Activated T-helper 9 cell treated with anti-CD3 and anti-CD28 coated beads, Interleukin-2, amount 50 U/mL, for 16 hours (primary cell): ENCODE measurements around the gene TXNL4A.

Experiments
- DNase-seq: peaks from one replicate; pipeline ENCODE4 v3.0.0-alpha.2; 2020; ENCODE audit warnings: low read depth

Gene TXNL4A

DNA sequence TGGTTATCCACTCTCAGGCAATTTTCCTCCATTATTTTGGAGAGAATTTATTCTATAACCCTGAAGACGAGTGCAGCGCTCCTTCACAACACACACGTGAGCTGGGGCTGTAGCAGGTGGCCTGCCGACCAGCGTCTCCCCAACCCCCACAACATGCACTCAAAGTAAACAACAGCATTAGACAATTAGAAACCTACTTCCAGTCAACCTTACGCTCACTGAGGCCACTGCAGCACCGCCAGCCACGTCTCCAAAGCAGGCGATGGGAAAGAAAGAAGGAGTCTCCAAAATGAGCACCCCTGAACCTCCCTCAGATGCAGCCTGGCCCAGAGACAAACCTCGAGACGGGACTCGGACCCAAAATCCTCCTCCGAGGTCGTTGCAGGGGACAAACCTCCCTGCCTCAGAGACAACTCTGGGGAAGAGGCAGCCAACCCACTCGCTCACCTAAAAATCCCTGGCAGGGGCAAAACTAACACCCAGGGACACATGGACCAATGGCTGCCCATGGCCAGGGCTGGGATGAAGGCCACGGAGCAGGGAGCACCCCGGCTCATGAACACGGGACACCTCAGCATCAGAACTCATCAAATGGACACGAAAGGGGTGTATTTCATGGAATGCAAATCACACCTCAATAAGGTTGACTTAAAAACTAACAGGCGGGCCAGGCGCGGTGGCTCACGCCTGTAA, 39.5 kb downstream of the TXNL4A start:
- no peak for DNase-seq

DNA sequence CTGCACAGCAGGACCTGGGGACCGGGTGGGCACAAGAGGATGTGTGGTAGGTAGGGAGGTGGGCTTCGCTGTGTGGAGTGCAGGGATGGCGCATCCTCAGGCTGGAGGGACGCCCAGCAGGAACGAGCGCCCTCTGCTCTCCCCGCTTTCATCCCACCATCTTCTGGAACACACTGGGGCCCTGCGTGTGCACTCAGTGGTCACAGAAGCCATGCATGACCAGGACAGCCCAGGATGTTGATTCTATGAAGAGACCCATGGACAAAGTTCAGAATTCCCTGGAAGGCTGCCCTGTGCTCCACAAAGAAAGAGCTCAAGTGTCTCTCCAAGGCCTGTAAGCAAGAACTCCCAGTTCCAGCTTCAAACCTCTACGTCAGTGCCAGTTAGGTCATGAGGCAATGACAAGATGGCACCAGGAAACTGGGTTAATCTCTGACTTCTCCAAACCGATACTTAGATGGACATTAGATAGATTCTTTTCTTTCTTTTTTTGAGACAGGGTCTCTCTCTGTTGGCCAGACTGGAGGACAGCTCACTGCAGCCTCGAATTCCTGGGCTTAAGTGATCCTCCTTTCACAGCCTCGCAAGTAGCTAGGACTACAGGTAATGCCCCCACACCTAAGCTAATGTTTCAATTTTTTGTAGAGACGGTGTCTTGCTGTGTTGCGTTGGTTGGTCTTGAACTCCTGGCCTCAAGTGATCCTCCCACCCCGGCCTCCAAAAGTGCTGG, 40.3 kb downstream of the TXNL4A start:
- no peak for DNase-seq

DNA sequence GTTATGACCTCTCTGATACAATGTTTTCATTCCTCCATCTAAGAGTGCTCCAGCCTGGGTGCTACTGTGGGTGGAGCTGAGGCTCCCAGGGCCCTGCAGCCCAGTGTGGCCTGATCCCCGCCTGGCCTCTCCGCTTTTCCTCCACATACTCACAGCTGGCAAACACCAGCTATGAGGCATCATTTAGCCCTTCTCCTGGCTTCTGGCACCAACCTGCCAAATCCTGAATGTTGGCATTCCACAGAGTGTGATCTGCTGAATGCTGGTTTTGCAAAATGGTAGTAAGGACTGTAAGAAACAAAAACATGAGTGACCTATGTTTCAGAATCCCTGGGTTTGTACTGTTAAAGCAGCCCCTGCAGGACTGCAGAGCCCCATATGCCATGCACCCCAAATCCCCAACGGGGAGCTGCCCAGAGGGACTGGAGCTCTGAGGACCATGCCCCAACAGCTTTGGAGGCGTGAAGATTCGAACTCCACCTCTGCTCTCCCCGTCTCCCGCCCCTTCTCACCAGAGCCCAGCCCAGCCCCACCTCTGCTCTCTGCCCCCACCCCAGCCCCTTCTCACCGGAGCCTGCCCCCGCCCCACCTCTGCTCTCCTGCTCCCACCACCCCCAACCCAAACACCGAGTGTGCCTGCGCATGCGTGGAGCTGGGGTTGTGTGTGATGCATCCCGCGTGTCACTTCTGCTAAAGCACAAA, 41.2 kb downstream of the TXNL4A start:
- DNase-seq, result no peak

DNA sequence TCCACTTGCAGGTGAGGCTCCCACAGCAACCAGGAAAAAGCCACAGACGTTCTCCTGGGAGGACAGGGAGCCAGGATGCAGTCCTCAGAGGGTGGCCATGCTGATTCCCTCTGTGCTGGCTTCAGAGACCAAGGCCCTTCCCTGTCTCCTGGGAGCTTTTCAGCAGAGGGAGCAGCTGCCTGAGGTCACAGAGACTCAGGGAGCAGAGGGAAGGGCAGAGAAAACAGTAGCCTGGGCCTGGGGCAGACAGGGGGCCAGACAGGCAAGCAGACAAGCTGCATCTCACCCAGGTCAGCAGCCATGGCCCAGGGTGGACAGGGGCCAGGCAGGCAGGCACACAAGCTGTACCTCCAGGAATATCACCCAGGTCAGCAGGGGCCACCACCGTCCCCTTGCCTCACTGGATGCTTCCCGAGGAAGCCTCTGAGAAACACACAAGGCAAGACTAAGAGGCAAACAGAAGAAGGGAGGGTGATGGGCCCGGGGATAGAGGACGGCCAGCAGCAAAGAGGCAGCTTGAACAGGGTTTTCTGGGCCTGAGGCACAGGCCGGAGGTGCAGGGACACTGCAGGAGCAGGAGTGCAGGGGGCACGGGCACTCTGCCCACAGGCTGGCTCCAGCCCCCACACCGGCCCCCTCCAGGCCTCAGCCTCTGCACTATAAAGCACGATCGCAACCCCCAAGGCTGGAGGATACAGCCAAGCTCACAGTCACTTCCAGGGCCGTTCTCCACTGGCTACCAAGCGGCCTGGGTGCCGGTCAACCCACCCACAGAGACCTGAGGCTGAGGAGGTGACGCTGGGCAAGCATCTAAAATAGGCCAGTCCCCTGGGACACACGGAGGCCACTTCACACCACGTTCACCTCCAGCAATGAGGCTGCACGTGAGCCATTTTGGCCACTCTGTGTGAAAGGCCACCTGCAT, 43.0 kb downstream of the TXNL4A start:
- no peak for DNase-seq

DNA sequence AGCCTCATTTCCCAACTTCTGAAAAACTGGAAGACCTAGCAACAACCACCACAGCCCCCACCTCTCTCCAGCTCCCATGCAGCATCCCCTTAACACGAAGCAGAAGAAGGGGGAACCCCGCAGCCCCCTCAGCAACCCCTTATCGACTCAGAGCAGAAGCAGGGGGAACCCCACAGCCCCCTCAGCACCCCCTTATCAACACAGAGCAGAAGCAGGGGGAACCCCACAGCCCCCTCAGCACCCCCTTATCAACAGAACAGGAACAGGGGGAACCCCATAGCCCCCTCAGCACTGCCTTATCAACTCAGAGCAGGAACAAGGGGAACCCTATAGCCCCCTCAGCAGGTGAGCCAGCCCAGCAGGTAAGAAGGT, 43.6 kb downstream of the TXNL4A start:
- DNase-seq, result no peak

DNA sequence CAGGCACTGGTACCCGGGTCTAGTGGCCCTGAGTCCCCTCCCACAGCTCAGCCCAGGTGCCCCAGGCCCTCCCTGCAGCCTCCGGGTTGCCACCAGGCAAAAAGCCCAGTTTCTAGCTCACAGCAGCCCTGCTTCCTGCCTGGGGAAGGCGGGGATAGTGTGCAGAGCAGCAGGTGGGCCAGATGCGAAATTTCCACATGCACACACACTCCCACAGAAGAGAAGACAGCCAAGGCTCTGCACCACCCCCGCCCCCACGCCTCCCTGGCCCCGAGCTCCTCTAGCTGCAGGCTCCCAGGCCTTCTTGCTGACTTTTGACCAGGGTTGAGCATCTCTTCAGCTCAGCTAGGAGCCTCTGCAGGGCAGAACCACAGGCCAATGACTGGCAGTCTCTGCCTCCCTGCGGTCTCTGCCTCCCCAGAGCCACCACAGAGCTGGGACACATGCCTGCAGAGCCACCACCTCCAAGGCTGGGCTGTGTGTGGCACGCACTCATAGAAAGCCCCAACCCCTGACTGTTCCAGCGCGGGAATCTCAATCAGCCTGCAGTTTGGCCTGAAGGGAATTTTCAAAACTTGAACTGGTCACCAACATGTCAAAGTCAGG, 44.1 kb downstream of the TXNL4A start:
- DNase-seq, result no peak

DNA sequence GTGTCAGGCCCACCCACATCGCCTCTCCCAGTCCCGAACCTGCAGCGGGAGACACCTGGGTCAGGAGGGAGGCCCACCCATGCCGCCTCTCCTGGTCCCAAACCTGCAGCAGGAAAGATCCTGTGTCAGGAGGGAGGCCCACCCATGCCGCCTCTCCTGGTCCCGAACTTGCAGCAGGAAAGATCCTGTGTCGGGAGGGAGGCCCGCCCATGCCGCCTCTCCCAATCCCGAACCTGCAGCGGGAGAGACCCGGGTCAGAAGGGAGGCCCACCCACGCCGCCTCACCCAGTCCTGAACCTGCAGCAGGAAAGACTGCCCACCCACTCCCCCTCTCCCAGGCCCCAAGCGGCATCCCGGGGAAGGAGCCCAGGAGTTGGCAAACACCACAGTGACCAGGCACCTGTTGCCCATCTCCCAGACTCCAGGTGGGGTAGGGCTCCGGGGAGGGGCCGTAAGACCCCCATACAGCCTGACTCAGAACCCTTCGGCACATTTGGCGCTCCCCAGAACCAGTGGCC, 44.7 kb downstream of the TXNL4A start:
- no peak for DNase-seq

DNA sequence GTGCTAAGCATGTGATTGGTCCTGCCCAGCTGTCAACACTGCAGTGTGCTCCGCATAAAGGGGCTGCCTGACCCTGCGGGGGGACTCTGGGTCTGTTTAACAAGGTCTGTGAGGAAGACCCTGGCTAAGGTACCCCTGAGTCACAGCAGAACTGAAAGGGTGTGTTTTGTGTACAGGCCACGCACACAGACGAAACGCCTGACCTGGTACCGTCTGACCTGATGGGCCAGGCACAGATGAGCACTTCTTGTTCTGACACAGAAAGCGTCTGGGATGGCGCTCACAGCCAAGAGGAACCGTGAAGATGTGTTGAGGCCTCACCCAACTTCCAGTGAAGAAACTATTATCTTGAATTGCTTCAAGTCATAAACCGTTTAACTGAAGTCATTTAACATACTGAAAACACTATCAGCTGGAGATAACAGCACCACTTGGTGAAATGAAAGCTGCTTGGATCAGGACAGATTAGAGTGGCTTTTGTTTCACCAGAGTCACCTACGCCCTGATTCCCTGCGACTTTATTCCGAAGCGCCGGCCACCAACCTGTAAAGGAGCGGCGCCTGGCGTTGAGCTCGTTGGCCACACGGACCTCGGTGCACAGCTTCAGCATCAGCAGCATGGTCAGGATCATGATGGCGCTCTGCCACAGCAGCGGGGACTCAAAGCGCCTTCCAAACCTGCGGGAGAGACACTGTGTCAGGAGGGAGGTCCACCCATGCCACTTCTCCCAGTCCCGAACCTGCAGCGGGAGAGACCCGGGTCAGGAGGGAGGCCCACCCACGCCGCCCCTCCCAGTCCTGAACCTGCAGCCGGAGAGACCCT, 45.4 kb downstream of the TXNL4A start:
- no peak for DNase-seq

DNA sequence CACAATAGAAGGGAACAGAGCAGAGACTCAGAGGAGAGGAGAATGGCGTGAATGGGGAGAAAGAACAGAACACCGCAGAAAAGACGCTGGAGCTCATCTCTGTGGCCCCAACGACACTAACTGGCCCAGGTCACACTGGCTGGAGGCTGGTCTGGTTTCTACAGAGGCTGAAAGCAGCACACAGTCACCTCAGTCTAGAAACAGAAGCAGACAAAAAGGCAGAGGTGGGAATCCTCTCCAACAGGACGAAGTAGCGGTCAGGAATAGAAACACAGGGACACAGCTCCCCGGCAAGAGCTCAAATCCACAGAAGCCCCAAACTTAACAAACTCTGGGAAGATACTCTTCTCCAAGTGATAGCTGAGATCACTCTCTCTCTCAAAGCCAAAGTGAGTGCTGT, 46.2 kb downstream of the TXNL4A start:
- no peak for DNase-seq

DNA sequence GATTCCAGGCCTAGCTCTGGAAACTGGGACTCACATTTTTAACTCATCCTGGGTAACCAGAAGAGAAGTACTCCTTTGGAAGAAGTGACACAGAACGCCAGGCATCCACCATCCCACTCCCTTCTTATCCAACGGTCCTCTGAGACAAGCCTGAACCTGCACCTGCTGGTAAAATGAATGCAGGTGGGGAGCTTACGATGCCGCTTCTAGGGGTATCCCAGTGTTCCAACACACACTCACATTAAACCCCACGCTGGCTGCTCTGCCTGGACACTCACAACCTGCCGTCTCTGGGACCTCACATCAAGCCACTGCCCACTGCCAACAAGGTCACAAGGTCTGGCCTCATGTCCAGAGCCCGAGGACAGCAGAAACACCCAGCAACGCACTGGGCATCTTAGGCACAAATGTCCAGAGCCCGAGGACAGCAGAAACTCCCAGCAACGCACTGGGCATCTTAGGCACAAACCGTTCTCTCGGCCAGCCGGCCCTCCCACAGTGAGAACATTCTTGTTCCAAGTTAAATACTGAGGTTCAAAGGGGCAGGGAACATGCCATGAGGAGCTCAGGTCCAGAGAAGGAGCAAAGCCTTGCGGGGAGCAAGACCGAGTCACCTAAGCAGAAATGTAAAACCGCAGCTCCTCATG, 46.8 kb downstream of the TXNL4A start:
- no peak for DNase-seq

DNA sequence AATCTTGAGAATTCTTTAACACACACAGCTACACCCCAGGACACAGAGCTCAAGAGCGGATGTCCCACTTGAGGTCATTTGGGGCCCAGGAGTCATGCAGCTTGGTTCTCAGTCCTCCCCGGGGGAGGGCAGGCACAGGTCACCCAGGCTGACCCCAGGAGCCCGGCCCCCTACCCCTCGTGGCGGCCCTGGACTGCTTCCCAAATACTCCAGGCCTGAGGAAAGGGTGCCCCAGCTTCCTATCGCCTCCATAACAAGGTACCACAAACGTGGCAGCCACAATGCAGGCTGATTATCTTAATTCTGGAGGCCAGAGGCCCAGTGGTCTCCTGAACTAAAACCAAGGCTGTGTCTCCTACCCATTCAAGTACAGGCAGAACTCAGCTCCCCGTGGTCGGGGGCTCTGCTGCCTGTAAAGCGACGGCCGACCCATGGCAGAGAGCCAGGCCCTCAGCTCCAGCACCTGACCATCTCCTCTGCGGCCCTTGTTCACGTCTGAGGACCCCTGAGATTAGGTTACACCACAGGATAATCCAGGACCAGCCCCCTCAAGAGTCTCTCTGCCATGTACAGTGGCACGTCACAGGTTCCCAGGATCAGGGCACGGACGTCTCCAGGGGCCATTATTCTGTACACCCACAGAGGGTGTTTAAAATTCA, 47.4 kb downstream of the TXNL4A start:
- no peak for DNase-seq

DNA sequence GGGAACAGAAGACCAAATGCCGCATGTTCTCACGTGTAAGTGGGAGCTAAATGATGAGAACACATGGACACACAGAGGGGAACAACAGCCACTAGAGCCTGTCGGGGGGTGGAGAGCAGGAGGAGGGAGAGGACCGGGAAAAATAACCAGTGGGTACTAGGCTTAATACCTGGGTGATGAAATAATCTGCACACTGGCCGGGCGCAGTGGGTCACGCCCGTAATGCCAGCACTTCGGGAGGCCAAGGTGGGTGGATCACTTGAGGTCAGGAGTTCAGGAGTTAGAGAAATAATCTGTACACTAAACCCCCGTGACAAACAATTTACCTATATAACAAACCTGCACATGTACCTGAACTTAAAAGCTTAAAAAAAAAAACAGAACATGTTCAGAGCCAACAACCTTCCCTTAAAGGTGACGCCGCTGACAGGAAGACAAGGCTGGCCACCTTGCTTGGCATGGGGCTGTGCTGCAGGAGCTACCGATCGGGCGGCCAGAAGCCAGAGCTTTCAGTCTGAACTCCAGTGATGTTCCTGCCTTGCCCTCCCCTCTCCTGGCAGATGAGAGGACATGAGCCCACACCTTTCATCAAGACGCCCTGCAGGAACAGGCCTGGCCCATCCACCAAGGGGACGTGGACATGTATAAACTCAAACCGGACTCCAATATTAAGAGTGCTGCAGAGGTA, 48.1 kb downstream of the TXNL4A start:
- DNase-seq, result no peak

DNA sequence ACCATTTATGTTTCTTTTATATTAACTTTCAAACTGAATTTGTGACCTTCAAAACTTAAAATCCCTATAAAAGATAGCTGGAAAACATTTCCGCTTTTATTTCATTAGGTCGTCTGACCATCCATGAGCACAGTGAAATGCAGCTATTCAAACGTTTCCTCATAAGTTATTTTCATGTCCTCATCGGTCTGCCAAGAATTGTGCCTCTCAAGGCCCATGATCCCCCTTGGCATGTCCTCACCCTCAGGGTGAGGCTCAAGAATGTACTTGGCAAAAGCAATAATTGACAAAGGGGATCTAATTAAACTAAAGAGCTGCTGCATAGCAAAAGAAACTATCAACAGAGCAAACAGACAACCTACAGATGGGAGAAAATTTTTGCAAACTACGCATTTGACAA, 49.3 kb downstream of the TXNL4A start:
- DNase-seq, result no peak

DNA sequence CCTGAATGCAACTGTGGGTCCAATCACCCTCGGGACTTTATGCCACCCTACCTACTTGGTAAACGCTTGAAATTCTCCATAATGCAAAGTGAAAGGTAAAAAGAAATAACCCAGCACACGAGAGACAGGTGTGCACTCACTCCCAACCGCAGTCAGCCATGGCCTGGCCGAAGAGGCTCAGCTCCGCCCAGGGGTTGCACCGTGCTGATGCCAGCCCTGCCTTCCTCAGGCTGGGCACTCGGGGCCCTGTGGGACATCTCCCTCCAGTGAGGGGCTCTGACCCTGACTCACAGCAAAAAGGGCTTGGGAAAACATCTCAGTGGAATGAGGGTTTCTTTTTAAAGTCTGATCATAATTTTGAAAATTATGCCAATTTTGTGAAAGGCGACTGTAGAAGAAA, 50.2 kb downstream of the TXNL4A start:
- DNase-seq, result no peak

DNA sequence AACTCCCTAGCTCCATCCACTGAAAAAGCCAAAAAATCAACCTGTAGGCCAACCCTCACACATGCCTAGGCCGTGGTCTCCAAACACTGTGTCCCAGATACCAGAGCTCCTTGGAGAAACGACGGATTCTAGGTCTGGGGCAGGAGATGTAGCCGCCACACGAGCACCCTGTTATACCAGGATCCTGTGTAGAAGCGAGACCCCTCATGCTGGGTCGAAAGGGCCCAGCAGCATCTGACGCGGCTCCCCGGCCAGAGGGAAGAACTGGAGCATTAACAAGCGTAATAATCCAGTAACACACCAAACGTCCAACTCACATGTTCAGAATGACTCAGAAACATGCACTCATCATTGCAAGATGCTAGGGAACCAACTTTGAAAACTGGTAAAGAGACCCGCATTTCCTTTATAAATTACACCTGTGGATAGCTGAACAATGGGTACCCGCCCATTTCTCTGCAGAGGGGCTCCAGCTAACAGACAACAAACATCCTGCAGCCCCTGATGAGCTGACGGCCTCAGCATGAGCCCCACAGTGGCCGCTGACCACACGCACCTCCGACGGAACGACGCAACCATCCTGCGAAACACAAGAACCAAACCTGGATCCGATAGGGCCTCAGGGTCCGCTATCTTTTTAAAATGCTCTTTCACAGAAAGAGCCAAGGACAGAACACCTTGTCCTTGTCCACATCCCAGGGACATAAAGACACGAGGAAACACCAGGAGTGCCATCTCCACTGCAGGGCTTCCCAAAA, 51.1 kb downstream of the TXNL4A start:
- no peak for DNase-seq

DNA sequence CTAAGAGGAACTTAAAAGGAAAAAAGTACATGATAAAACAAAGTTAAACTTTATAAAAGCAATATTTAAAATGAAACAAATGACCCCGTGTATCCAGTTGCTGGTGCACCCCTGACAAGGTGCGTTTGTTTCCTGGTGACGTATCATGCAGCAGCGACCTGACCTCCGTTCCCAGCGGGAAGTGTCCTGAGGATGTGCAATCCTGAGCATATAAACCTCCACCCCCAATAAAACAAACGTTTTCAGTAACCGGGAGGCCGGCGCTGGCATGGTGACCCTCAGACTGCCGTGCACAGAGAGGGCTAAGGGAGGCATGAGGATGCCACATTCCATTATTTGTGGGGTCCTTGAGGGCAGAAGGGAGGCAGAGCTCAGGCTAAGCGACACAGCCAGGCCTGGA, 51.7 kb downstream of the TXNL4A start:
- DNase-seq, result no peak

DNA sequence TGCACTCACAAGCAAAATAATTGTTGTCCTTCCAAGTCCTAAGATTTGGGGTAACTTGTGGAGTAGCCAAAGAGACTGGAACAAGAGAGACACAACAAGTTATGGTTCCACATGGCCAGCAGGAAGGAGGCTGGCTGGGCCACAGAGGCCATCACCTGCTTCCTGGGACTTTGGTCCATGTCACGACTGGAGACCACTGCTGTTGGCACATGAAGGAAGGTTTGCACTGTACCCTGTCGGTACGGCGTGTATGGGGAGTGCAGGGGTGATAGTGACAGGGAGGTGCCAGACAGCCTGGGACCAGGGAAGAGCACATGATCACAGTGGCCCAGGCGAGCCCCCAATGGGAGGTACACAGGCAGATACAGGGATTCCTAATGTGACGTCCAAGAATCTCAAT, 52.4 kb downstream of the TXNL4A start:
- no peak for DNase-seq

DNA sequence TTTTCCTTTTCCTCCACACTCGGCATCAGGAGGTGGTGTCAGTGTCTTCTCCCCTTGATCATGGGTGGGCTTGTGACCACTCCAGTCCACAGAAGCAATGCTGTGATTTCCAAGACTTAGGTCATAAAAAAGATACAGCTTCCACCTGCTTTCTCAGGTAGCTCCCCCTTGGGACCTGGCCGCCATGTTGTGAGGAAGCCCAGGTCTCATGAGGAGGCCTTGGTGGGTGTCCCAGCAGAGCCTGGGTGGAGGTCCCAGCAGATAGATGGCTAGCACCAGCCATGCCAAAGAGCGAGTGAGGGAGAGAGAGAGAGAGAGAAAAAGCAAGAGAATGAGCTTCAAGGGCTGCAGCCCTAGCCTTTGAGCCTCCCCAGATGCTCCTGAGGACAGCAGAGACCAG, 52.9 kb downstream of the TXNL4A start:
- DNase-seq, result no peak
